HEK293 (cell line): Measurements from ENCODE around the gene PRR5.

ENCODE experiments used
- CTCF ChIA-PET: fragments of 350-600 bp; formaldehyde crosslinking; extraction: SDS; loops from one replicate; lab custom pipeline; 2021; ENCODE audit warnings: antibody characterized with exemption; lab: Yijun Ruan, JAX
- POLR2A ChIA-PET: fragments of 300-600 bp; formaldehyde crosslinking; extraction: SDS; loops from one replicate; lab custom pipeline; 2020; ENCODE audit warnings: antibody characterized with exemption, inconsistent platforms; lab: Yijun Ruan, JAX
- H3K27ac ChIP-seq: fragments of 200-500 bp; sonication (Bioruptor generic); 2 replicates; pipeline ENCODE4 v1.5.1; 2014; ENCODE audit warnings: low read depth, low read length, control low read depth, inconsistent platforms; ENCODE audit errors: extremely low read depth
- H3K36me3 ChIP-seq, 2 experiments: fragments of 200-500 bp in 1 of 2; sonication (Bioruptor generic) in 1 of 2; 1 replicate in 1 of 2; 2 replicates in 1 of 2; pipeline ENCODE4 v1.5.1; 2014 to 2017; ENCODE audit warnings: inconsistent platforms in 2 of 2, low read length in 2 of 2; ENCODE audit not compliant: control insufficient read depth in 2 of 2, insufficient read depth in 1 of 2
- H3K4me1 ChIP-seq: fragments of 200-500 bp; sonication (Bioruptor generic); 2 replicates; pipeline ENCODE4 v1.5.1; 2014; ENCODE audit warnings: mild to moderate bottlenecking, low read length, inconsistent platforms; ENCODE audit not compliant: control insufficient read depth, insufficient read depth
- H3K4me3 ChIP-seq: 2 replicates; pipeline ENCODE4 v1.5.1; 2011; ENCODE audit warnings: low read depth, mild to moderate bottlenecking, control low read depth, low read length, moderate library complexity
- H3K9me3 ChIP-seq: fragments of 200-500 bp; sonication (Bioruptor generic); 2 replicates; pipeline ENCODE4 v1.5.1; 2014; ENCODE audit warnings: low read depth, low read length, inconsistent platforms; ENCODE audit not compliant: control insufficient read depth, insufficient read depth
- SCRT1 ChIP-seq: fragments of 450-650 bp; formaldehyde crosslinking; IDR thresholded peaks from 2 replicates; pipeline ENCODE4 v1.5.1; 2016; ENCODE audit warnings: missing biosample characterization, missing genetic modification characterization, borderline replicate concordance
- YY1 ChIP-seq: fragments of 450-650 bp; formaldehyde crosslinking; IDR thresholded peaks from 2 replicates; pipeline ENCODE4 v1.5.1; 2018; ENCODE audit warnings: missing biosample characterization, missing genetic modification characterization
- ZBTB21 ChIP-seq: fragments of 450-650 bp; formaldehyde crosslinking; IDR thresholded peaks from 2 replicates; pipeline ENCODE4 v1.5.1; 2017; ENCODE audit warnings: missing biosample characterization, missing genetic modification characterization
- ZNF121 ChIP-seq: fragments of 450-650 bp; formaldehyde crosslinking; IDR thresholded peaks from 2 replicates; pipeline ENCODE4 v1.5.1; 2016; ENCODE audit warnings: missing biosample characterization, missing genetic modification characterization
- ZNF341 ChIP-seq: fragments of 450-650 bp; formaldehyde crosslinking; IDR thresholded peaks from 2 replicates; pipeline ENCODE4; 2016; ENCODE audit warnings: low read depth, missing biosample characterization, missing genetic modification characterization
- ZNF433 ChIP-seq: fragments of 450-650 bp; formaldehyde crosslinking; IDR thresholded peaks from 2 replicates; pipeline ENCODE4 v1.5.1; 2016; ENCODE audit warnings: missing biosample characterization, missing genetic modification characterization, low read depth
- ZNF830 ChIP-seq: fragments of 450-650 bp; IDR thresholded peaks from 2 replicates; pipeline ENCODE4 v1.5.0; 2018; ENCODE audit warnings: missing biosample characterization, missing genetic modification characterization, low read depth, mild to moderate bottlenecking, moderate library complexity

PRR5 gene

GRCh38 chr22:44786136-44786535 is 84.1 kb downstream of the PRR5 start:
- no peak for TF ChIP-seq YY1 (tag by site-specific recombination)
- no peak for TF ChIP-seq ZNF830 (tag by site-specific recombination)
- TF ChIP-seq ZNF341 (tag by site-specific recombination) = no peak
- TF ChIP-seq ZNF433 = no peak
- no peak for TF ChIP-seq ZBTB21
- peaks cover 3 to 9% of the 10 kb centered on the region in 2 experiments; a peak in 2 of 3 replicates for H3K36me3 ChIP-seq
- no peaks in the 10 kb centered on the region for H3K9me3 ChIP-seq
- CTCF ChIA-PET = no interaction called here
- no peak overlapping the region for H3K4me3 ChIP-seq
- POLR2A ChIA-PET = no interaction called here
- H3K4me1 ChIP-seq = no peaks in the 10 kb centered on the region
- no peak overlapping the region for H3K27ac ChIP-seq

- peaks cover 3 to 9% of the 10 kb centered on the region in 2 experiments; a peak in 2 of 3 replicates for H3K36me3 ChIP-seq
- no peak overlapping the region for H3K27ac ChIP-seq
- no peaks in the 10 kb centered on the region for H3K4me1 ChIP-seq
- ChIA-PET POLR2A (no interaction called here), CTCF (no interaction called here)
- no peaks in the 10 kb centered on the region for H3K9me3 ChIP-seq
- H3K4me3 ChIP-seq = no peak overlapping the region
- TF ChIP-seq SCRT1 = no peak
- peak; percentile 90 for TF ChIP-seq ZNF121 (tag by site-specific recombination)
These were observed 84.6 kb downstream of the PRR5 start for GRCh38 chr22:44786610-44787009.
